Measurements from ENCODE around the gene METTL27. TPM values are rescaled to one million over a fixed set of nuclear protein-coding genes. Genes with fewer than 3 reads are reported as not detected.
A peak's percentile ranks its signal among the peaks of the same experiment; 100 is the strongest.

Gene METTL27
- total RNA-seq, 4 donors from 2014 or later, result 0.34 to 4.4 TPM; not detected in 2

GRCh38 chr7:73872056-73872908, 30.0 kb upstream of the METTL27 start:
- Histone ChIP-seq H3K27me3 (peaks cover 0 to 4% (median 0%) of the 10 kb centered on the region in 4 donors), H3K9me3 (no peaks in the 10 kb centered on the region), H3K4me1 (peaks cover 8 to 39% (median 27%) of the 10 kb centered on the region in 3 donors), H3K36me3 (no peaks in the 10 kb centered on the region), H3K27ac (peak overlapping the region in 2 of 4 donors; percentile 52 to 58), H3K4me3 (no peak overlapping the region)
- no peak for TF ChIP-seq POLR2A (IDR thresholded peaks at IDR 0.05)
- TF ChIP-seq CTCF (IDR thresholded peaks at IDR 0.05), result no peak
- intact Hi-C loops (cut with DNase I), result no loop called here
- DNase-seq, result no peak
- WGBS, 2 donors, result 74 to 75% methylated on average over 3 to 6 of the region's 13 CpGs

DNA sequence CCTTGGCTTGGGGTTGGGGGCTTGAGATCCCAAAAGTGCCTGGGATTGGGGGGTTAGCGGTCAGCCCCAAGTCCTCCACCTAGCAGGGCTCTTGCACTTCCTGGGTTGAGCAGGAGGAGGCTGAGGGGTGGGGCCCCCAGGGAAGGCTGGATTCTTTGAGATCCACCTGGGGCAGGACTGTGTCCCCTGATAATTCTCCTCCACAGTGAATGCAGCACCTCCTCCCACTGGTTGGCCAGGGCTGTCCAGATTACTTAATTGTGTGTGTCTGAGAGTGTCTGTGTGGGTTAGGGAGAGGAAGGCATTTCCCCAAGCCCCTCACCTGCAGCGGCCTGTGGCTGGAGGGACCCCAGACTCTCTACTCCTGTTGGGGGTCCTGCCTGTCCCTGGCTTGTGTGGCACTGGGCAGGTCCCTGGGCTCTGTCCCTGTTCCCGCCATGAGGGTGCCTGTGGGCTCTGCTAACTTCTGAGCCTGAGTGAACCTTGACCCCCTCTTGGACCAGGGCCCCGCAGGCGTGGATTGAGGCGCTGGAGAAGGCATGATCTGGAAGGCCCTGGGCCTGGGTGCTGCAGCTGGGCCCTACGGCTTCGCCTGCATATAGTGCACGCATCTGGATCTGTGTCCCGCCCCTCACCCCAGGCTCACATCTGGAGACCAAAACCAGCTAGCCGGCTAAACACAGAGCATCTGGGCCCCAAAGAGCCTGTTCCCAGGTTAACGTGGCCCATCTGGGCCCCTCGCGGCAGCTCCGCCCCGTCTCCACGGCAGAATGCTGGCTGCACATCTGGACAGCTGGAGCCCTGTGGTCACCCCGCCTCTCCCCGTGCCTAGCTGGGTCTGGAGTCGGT, 29.1 kb upstream of the METTL27 start:
- Histone ChIP-seq H3K36me3 (no peaks in the 10 kb centered on the region), H3K27ac (peak overlapping the region in 2 of 4 donors; percentile 52 to 58), H3K4me1 (peaks cover 8 to 39% (median 27%) of the 10 kb centered on the region in 3 donors), H3K27me3 (no peaks in the 10 kb centered on the region), H3K9me3 (no peaks in the 10 kb centered on the region), H3K4me3 (no peak overlapping the region)
- TF ChIP-seq CTCF (IDR thresholded peaks at IDR 0.05) (no peak), POLR2A (IDR thresholded peaks at IDR 0.05) (no peak)
- DNase-seq, result no peak
- no CpG with 5 or more reads among the region's 20 CpGs for WGBS, 2 donors
- intact Hi-C loops (cut with DNase I), result no loop called here

- H3K4me3 ChIP-seq, result no peak overlapping the region
- intact Hi-C loops (cut with DNase I), result no loop called here
- H3K4me1 ChIP-seq, result peaks cover 8 to 39% (median 27%) of the 10 kb centered on the region in 3 donors
- 34 to 57% methylated on average over 6 of the region's 15 CpGs for WGBS, 2 donors
- peak overlapping the region in 3 of 4 donors; percentile 58 to 73 (median 60) for H3K27ac ChIP-seq
- TF ChIP-seq POLR2A (IDR thresholded peaks at IDR 0.05) (no peak), CTCF (IDR thresholded peaks at IDR 0.05) (no peak)
- H3K27me3 ChIP-seq, result no peaks in the 10 kb centered on the region
- H3K9me3 ChIP-seq, result no peaks in the 10 kb centered on the region
- H3K36me3 ChIP-seq, result no peaks in the 10 kb centered on the region
- no peak for DNase-seq
Observed at GRCh38 chr7:73870041-73870492, 27.8 kb upstream of the METTL27 start.

GRCh38 chr7:73869011-73869798, 26.9 kb upstream of the METTL27 start:
- Histone ChIP-seq H3K27me3 (no peaks in the 10 kb centered on the region), H3K9me3 (no peaks in the 10 kb centered on the region), H3K27ac (peak overlapping the region in 3 of 4 donors; percentile 58 to 73 (median 60)), H3K4me1 (peaks cover 8 to 39% (median 27%) of the 10 kb centered on the region in 3 donors), H3K36me3 (no peaks in the 10 kb centered on the region), H3K4me3 (no peak overlapping the region)
- no peak for DNase-seq
- intact Hi-C loops (cut with DNase I), result loop anchor here (5.0 to 10.0 kb wide), 2 partner anchors 106 to 158 kb away; partner anchors contain the start of gene ELN
- WGBS, 2 donors, result 43 to 74% methylated on average over 3 to 7 of the region's 24 CpGs
- TF ChIP-seq CTCF (IDR thresholded peaks at IDR 0.05) (no peak), POLR2A (IDR thresholded peaks at IDR 0.05) (no peak)

Measured in esophagus squamous epithelium (tissue), 5 donors.